B cell (primary cell): ENCODE results near the gene WDR73. TPM values are rescaled to one million over a fixed set of nuclear protein-coding genes. Genes with fewer than 3 reads are reported as not detected.

Experiments
- ATAC-seq: fragments of 200-7000 bp; cut with Tn5 transposase; one replicate; pipeline ENCODE4 v1.10.0; 2021; ENCODE audit warnings: low read depth, mild to moderate bottlenecking, moderate number of reproducible peaks, moderate library complexity
- CTCF ChIA-PET: fragments of 350-600 bp; sonication (Branson Sonifier 250); formaldehyde crosslinking; loops from one replicate; lab custom pipeline; 2021; ENCODE audit warnings: antibody characterized with exemption, inconsistent platforms; lab: Charles Lee
- POLR2A ChIA-PET: fragments of 350-600 bp; sonication (Branson Sonifier 250); formaldehyde crosslinking; loops from one replicate; lab custom pipeline; 2021; ENCODE audit warnings: antibody characterized with exemption; lab: Charles Lee
- DNase-seq: peaks from one replicate; pipeline ENCODE4 v3.0.0; 2013
- H2AFZ ChIP-seq: 2 replicates; pipeline ENCODE4 v1.6.1; 2012; ENCODE audit warnings: mild to moderate bottlenecking, low read depth, low read length; ENCODE audit not compliant: insufficient read depth, poor library complexity, severe bottlenecking
- H3K27ac ChIP-seq, 2 donors: 1 replicate in 1 of 2; 2 replicates in 1 of 2; pipeline ENCODE4 v1.5.1; 2012 to 2013; ENCODE audit warnings: low read length in 2 of 2, mild to moderate bottlenecking in 2 of 2, moderate library complexity in 1 of 2
- H3K27me3 ChIP-seq, 4 experiments: fragments of 200-600 bp in 1 of 4; sonication (generic) in 1 of 4; replicated peaks in 1 of 4; 1 replicate in 2 of 4; 2 replicates in 2 of 4; pipeline versions ENCODE4 v1.6.1 to v1.7.0; 2013 to 2016; ENCODE audit warnings: low read length in 3 of 4, mild to moderate bottlenecking in 2 of 4, mixed read lengths in 1 of 4, moderate library complexity in 1 of 4; ENCODE audit not compliant: insufficient read depth in 4 of 4, control insufficient read depth in 3 of 4; ENCODE audit errors: control extremely low read depth in 1 of 4
- H3K36me3 ChIP-seq, 2 experiments: replicated peaks in 1 of 2; 1 replicate in 1 of 2; 2 replicates in 1 of 2; pipeline versions ENCODE4 v1.6.1 to v1.7.1; 2013; ENCODE audit warnings: low read length in 1 of 2; ENCODE audit not compliant: insufficient read depth in 2 of 2, control insufficient read depth in 1 of 2; ENCODE audit errors: control extremely low read depth in 1 of 2, extremely low read depth in 1 of 2
- H3K4me1 ChIP-seq, 2 donors: fragments of 200-600 bp in 1 of 2; sonication (generic) in 1 of 2; 1 replicate in 1 of 2; 2 replicates in 1 of 2; pipeline versions ENCODE4 v1.5.1 to v1.6.1; 2013 to 2017; ENCODE audit warnings: low read length in 2 of 2; ENCODE audit not compliant: control insufficient read depth in 2 of 2, insufficient read depth in 2 of 2
- H3K4me2 ChIP-seq: replicated peaks from 2 replicates; pipeline ENCODE3; 2012; ENCODE audit warnings: mild to moderate bottlenecking, low read depth, low read length; ENCODE audit not compliant: poor library complexity, severe bottlenecking
- H3K4me3 ChIP-seq, 5 experiments: fragments of 200-600 bp in 1 of 5; sonication (generic) in 1 of 5; 1 replicate in 3 of 5; 2 replicates in 2 of 5; pipeline versions ENCODE4 v1.5.1 to v1.7.0; 2011 to 2016; ENCODE audit warnings: low read length in 4 of 5, mild to moderate bottlenecking in 4 of 5, low read depth in 2 of 5, control low read depth in 1 of 5, moderate library complexity in 1 of 5; ENCODE audit not compliant: insufficient read depth in 1 of 5; ENCODE audit errors: control extremely low read depth in 1 of 5, extremely low read depth in 1 of 5
- H3K79me2 ChIP-seq: fragments of 200-600 bp; sonication (generic); one replicate; pipeline ENCODE4 v1.6.0; 2016; ENCODE audit warnings: low read length; ENCODE audit not compliant: control insufficient read depth, insufficient read depth
- H3K9ac ChIP-seq: fragments of 200-600 bp; sonication (generic); 2 replicates; pipeline ENCODE4 v1.6.1; 2017; ENCODE audit warnings: mild to moderate bottlenecking, low read length, moderate library complexity
- H3K9me3 ChIP-seq, 3 donors: one replicate each; pipeline versions ENCODE4 v1.6.1 to v1.7.1; 2013; ENCODE audit warnings: low read length in 2 of 3; ENCODE audit not compliant: control insufficient read depth in 2 of 3, insufficient read depth in 1 of 3; ENCODE audit errors: control extremely low read depth in 1 of 3
- H4K20me1 ChIP-seq: 2 replicates; pipeline ENCODE4 v1.6.0; 2012; ENCODE audit warnings: mild to moderate bottlenecking, low read length; ENCODE audit not compliant: insufficient read depth, control insufficient read depth, poor library complexity, severe bottlenecking
- H3K27ac Mint-ChIP-seq: one replicate; pipeline ENCODE4 v1.8.0; 2021; ENCODE audit warnings: mixed read lengths
- H3K27me3 Mint-ChIP-seq: one replicate; pipeline ENCODE4 v1.8.0; 2021; ENCODE audit warnings: mixed read lengths
- H3K4me1 Mint-ChIP-seq: one replicate; pipeline ENCODE4 v1.8.0; 2021; ENCODE audit warnings: mixed read lengths
- H3K4me3 Mint-ChIP-seq: one replicate; pipeline ENCODE4 v1.8.0; 2021; ENCODE audit warnings: mixed read lengths
- H3K9me3 Mint-ChIP-seq: one replicate; pipeline ENCODE4 v1.8.0; 2022; ENCODE audit warnings: mixed read lengths; ENCODE audit not compliant: insufficient read depth
- EZH2 ChIP-seq: IDR thresholded peaks from 2 replicates; pipeline ENCODE4 v1.6.1; 2012; ENCODE audit warnings: borderline replicate concordance, low read depth, mild to moderate bottlenecking, moderate library complexity, low read length; ENCODE audit not compliant: insufficient read depth, poor library complexity, severe bottlenecking
- WGBS: methylation state at CpG from one replicate; pipeline ENCODE4 v1.1.5; 2013; ENCODE audit warnings: missing lambda C conversion rate; ENCODE audit not compliant: insufficient coverage; 5-methylcytosine and 5-hydroxymethylcytosine counted together
- intact Hi-C: fragments of 100-400 bp; cut with micrococcal nuclease; formaldehyde crosslinking; loops from one replicate; pipeline ENCODE4 v1.10.0; 2022
- polyA plus RNA-seq: library from polyadenylated mRNA; depleted of rRNA; stranded (reverse); fragments of >200 nt; gene quantifications from 2 replicates; pipeline ENCODE4 v1.2.3, GENCODE V29; 2012
- total RNA-seq, 2 donors: library from RNA; stranded (reverse); fragments of 120-200 nt in 1 of 2; gene quantifications; 1 replicate in 1 of 2; 2 replicates in 1 of 2; pipeline versions ENCODE4 v1.2.3 to v1.2.4, GENCODE V29; 2013 to 2022
- TF ChIP-seq, protein P1 (sequence below): fragments of 200-600 bp; IDR thresholded peaks from one replicate; pipeline ENCODE4 v1.8.0; 2022; ENCODE audit warnings: antibody characterized with exemption, mild to moderate bottlenecking

Gene WDR73
- total and polyA plus RNA-seq, 2 donors (not counting 1 experiment from before 2014, with no cell fraction given) = 21.0 to 43.4 TPM

DNA sequence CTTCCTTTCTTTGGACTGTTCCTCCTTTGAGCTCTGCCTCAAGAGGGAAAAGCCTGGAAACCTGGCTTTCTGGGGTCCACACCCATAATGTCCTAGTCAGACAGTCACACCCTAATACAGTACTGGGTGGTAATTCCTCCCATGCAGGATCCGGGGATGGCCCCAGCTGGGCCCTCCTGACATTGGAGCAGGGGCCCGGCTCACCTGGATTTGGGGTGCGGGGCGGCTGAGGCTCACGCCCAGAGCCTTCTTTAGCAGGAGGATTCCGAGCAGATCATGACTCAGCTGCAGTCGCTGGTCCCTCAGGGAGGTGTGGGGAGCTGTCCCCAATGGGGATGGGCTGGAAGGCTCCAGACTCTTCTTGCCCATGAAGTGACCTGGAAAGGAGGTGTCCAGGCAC is 2.9 kb upstream of the WDR73 start:
- no peak overlapping the region for H2AFZ ChIP-seq
- CTCF ChIA-PET = interaction anchor here (0.6 to 4.1 kb wide), 5 partner anchors 58 to 274 kb away, joined by 3 to 20 read pairs (median 9); partner anchors contain the start of gene SEC11A
- H4K20me1 ChIP-seq = no peaks in the 10 kb centered on the region
- no peak overlapping the region for H3K27ac ChIP-seq
- H3K9me3 ChIP-seq = no peaks in the 10 kb centered on the region
- peaks cover 24 to 36% of the 10 kb centered on the region in 2 donors for H3K4me1 ChIP-seq
- H3K4me1 Mint-ChIP-seq = peaks cover 36% of the 10 kb centered on the region
- H3K36me3 ChIP-seq = peaks cover 0 to 4% of the 10 kb centered on the region in 2 experiments
- H3K9me3 Mint-ChIP-seq = no peaks in the 10 kb centered on the region
- POLR2A ChIA-PET = no interaction called here
- H3K27ac Mint-ChIP-seq = no peak overlapping the region
- no peaks in the 10 kb centered on the region for H3K27me3 ChIP-seq
- ATAC-seq = no peak
- H3K9ac ChIP-seq = no peak overlapping the region
- peak overlapping the region; percentile 83 for H3K4me3 Mint-ChIP-seq
- H3K4me3 ChIP-seq = no peak overlapping the region
- peaks cover 16% of the 10 kb centered on the region for H3K79me2 ChIP-seq
- WGBS = 91% methylated on average over 7 of the region's 7 CpGs
- no peak for TF ChIP-seq EZH2
- TF ChIP-seq, protein P1, sequence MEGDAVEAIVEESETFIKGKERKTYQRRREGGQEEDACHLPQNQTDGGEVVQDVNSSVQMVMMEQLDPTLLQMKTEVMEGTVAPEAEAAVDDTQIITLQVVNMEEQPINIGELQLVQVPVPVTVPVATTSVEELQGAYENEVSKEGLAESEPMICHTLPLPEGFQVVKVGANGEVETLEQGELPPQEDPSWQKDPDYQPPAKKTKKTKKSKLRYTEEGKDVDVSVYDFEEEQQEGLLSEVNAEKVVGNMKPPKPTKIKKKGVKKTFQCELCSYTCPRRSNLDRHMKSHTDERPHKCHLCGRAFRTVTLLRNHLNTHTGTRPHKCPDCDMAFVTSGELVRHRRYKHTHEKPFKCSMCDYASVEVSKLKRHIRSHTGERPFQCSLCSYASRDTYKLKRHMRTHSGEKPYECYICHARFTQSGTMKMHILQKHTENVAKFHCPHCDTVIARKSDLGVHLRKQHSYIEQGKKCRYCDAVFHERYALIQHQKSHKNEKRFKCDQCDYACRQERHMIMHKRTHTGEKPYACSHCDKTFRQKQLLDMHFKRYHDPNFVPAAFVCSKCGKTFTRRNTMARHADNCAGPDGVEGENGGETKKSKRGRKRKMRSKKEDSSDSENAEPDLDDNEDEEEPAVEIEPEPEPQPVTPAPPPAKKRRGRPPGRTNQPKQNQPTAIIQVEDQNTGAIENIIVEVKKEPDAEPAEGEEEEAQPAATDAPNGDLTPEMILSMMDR = no peak
- no peak overlapping the region for H3K4me2 ChIP-seq
- H3K27me3 Mint-ChIP-seq = no peaks in the 10 kb centered on the region
- no peak for DNase-seq
- intact Hi-C loops = no loop called here

GRCh38 chr15:84654689-84655453 is 788 bp upstream of the WDR73 start:
- peaks cover 24 to 36% of the 10 kb centered on the region in 2 donors for H3K4me1 ChIP-seq

More at GRCh38 chr15:84654689-84655453, 788 bp upstream of the WDR73 start:
- TF ChIP-seq, protein P1 = peak; percentile 80
- TF ChIP-seq EZH2 = no peak
- Histone ChIP-seq H3K9ac (peak overlapping the region; percentile 91), H4K20me1 (no peaks in the 10 kb centered on the region), H3K79me2 (peaks cover 20% of the 10 kb centered on the region), H3K36me3 (peaks cover 0 to 19% of the 10 kb centered on the region in 2 experiments), H3K27me3 (no peaks in the 10 kb centered on the region), H3K4me2 (peak overlapping the region; percentile 84), H2AFZ (peak overlapping the region; percentile 94), H3K27ac (peak overlapping the region; percentile 61 to 88), H3K9me3 (no peaks in the 10 kb centered on the region), H3K4me3 (peak overlapping the region; percentile 75 to 93 (median 85))
- H3K27ac Mint-ChIP-seq = peak overlapping the region; percentile 90
- H3K27me3 Mint-ChIP-seq = no peaks in the 10 kb centered on the region
- DNase-seq (peak; percentile 82), ATAC-seq (peak; percentile 50)
- H3K4me3 Mint-ChIP-seq = peak overlapping the region; percentile 97
- CTCF ChIA-PET = interaction anchor here (0.9 to 4.1 kb wide), 16 partner anchors 11 to 389 kb away, joined by 3 to 21 read pairs (median 4); partner anchors contain the start of genes SEC11A and ZSCAN2
- peaks cover 37% of the 10 kb centered on the region for H3K4me1 Mint-ChIP-seq
- 8% methylated on average over 18 of the region's 19 CpGs for WGBS
- intact Hi-C loops = loop anchor here (1.0 kb wide), 7 partner anchors 24 to 325 kb away; partner anchors contain the start of genes SEC11A and ZNF592
- H3K9me3 Mint-ChIP-seq = no peaks in the 10 kb centered on the region
- POLR2A ChIA-PET = interaction anchor here (0.5 to 2.9 kb wide), 9 partner anchors 11 to 326 kb away, joined by 3 to 23 read pairs (median 4); partner anchors contain the start of gene SEC11A
